Naive thymus-derived CD4-positive, alpha-beta T cell (primary cell): ENCODE results near the gene RBM5. TPM values are rescaled to one million over a fixed set of nuclear protein-coding genes. Genes with fewer than 3 reads are reported as not detected.

Experiments used
- ATAC-seq: fragments of 150-1000 bp; cut with Tn5 transposase; 2 replicates; pipeline ENCODE4 v1.10.0; 2021; ENCODE audit warnings: mild to moderate bottlenecking, moderate library complexity
- CTCF ChIA-PET: fragments of 350-600 bp; sonication (Branson Sonifier 250); formaldehyde crosslinking; loops from one replicate; lab custom pipeline; 2021; ENCODE audit warnings: antibody characterized with exemption; lab: Charles Lee
- POLR2A ChIA-PET: fragments of 350-600 bp; sonication (Branson Sonifier 250); formaldehyde crosslinking; loops from one replicate; lab custom pipeline; 2021; ENCODE audit warnings: antibody characterized with exemption, inconsistent platforms; lab: Charles Lee
- DNase-seq, 9 donors: peaks; one replicate each; pipeline versions ENCODE4 v3.0.0 to v3.0.0-alpha.2; 2020 to 2022; ENCODE audit warnings: mixed read lengths in 1 of 9
- H3K27ac ChIP-seq: one replicate; pipeline ENCODE4 v1.7.0; 2013; ENCODE audit warnings: mild to moderate bottlenecking, low read depth, low read length, moderate library complexity
- H3K27me3 ChIP-seq, 2 donors: one replicate each; pipeline ENCODE4 v1.7.0; 2013; ENCODE audit warnings: low read length in 2 of 2, mild to moderate bottlenecking in 2 of 2, moderate library complexity in 2 of 2; ENCODE audit not compliant: control insufficient read depth in 2 of 2, insufficient read depth in 2 of 2
- H3K36me3 ChIP-seq, 3 experiments: 1 replicate in 2 of 3; 2 replicates in 1 of 3; pipeline ENCODE4 v1.7.0; 2013; ENCODE audit warnings: low read length in 3 of 3, mild to moderate bottlenecking in 3 of 3, moderate library complexity in 1 of 3; ENCODE audit not compliant: insufficient read depth in 3 of 3, control insufficient read depth in 2 of 3
- H3K4me1 ChIP-seq, 2 donors: one replicate each; pipeline ENCODE4 v1.7.0; 2013; ENCODE audit warnings: low read length in 2 of 2, mild to moderate bottlenecking in 2 of 2, moderate library complexity in 1 of 2; ENCODE audit not compliant: control insufficient read depth in 2 of 2, insufficient read depth in 2 of 2
- H3K4me3 ChIP-seq: 2 replicates; pipeline ENCODE4 v1.7.0; 2013; ENCODE audit warnings: mild to moderate bottlenecking, low read length
- H3K9me3 ChIP-seq, 3 experiments: 1 replicate in 2 of 3; 2 replicates in 1 of 3; pipeline ENCODE4 v1.7.0; 2013; ENCODE audit warnings: low read length in 3 of 3; ENCODE audit not compliant: control insufficient read depth in 2 of 3
- H3K27ac Mint-ChIP-seq, 9 donors: one replicate each; pipeline ENCODE4 v1.8.0; 2020 to 2022; ENCODE audit warnings: mixed read lengths in 9 of 9, mild to moderate bottlenecking in 8 of 9, moderate library complexity in 5 of 9, inconsistent platforms in 2 of 9
- H3K27me3 Mint-ChIP-seq, 5 donors: one replicate each; pipeline ENCODE4 v1.8.0; 2021 to 2022; ENCODE audit warnings: mixed read lengths in 5 of 5, mild to moderate bottlenecking in 1 of 5
- H3K36me3 Mint-ChIP-seq, 5 donors: one replicate each; pipeline ENCODE4 v1.8.0; 2020 to 2022; ENCODE audit warnings: mixed read lengths in 5 of 5, mild to moderate bottlenecking in 3 of 5, inconsistent platforms in 1 of 5
- H3K4me1 Mint-ChIP-seq, 7 donors: one replicate each; pipeline ENCODE4 v1.8.0; 2020 to 2022; ENCODE audit warnings: mixed read lengths in 7 of 7, mild to moderate bottlenecking in 3 of 7, inconsistent platforms in 1 of 7
- H3K4me3 Mint-ChIP-seq, 10 donors: one replicate each; pipeline ENCODE4 v1.8.0; 2020 to 2022; ENCODE audit warnings: mild to moderate bottlenecking in 10 of 10, mixed read lengths in 10 of 10, moderate library complexity in 6 of 10, inconsistent platforms in 2 of 10
- H3K9me3 Mint-ChIP-seq, 11 donors: one replicate each; pipeline ENCODE4 v1.8.0; 2020 to 2022; ENCODE audit warnings: mixed read lengths in 11 of 11, mild to moderate bottlenecking in 4 of 11, inconsistent platforms in 1 of 11, moderate library complexity in 1 of 11
- intact Hi-C, 2 donors: fragments of 100-400 bp; cut with micrococcal nuclease; formaldehyde crosslinking; loops; one replicate each; pipeline ENCODE4 v1.15.1; 2023
- polyA plus RNA-seq, 2 donors: library from polyadenylated mRNA; unstranded; fragments of 300-500 nt; fragmentation: Illumina TruSeq; gene quantifications; one replicate each; pipeline ENCODE4 v1.2.3, GENCODE V29; 2021
- total RNA-seq, 6 experiments: library from RNA in 5 of 6; stranded (reverse) in 5 of 6; gene quantifications; 1 replicate in 5 of 6; 2 replicates in 1 of 6; pipeline ENCODE4 v1.2.3 and lab custom pipeline; 2021 to 2026

The RBM5 gene
- total and polyA plus RNA-seq, 7 experiments from 2014 or later: 45.6 to 420 (median 320) TPM

- Histone ChIP-seq H3K9me3 (no peaks in the 10 kb centered on the region), H3K27me3 (no peaks in the 10 kb centered on the region), H3K27ac (no peak overlapping the region), H3K4me1 (no peaks in the 10 kb centered on the region), H3K36me3 (peaks cover 38 to 95% (median 70%) of the 10 kb centered on the region in 3 experiments), H3K4me3 (no peak overlapping the region)
- no peak for DNase-seq
- POLR2A ChIA-PET: interaction anchor here (0.7 to 3.4 kb wide), 4 partner anchors 10 to 1417 kb away, joined by 3 to 17 read pairs (median 4); no protein-coding TSS in a partner anchor
- CTCF ChIA-PET: interaction anchor here (0.6 kb wide), 1 partner anchor 164 kb away, joined by 6 read pairs; no protein-coding TSS in a partner anchor
- Mint-ChIP-seq H3K27ac (no peak overlapping the region), H3K4me1 (peaks cover 1 to 19% (median 15%) of the 10 kb centered on the region in 7 donors), H3K4me3 (no peak overlapping the region), H3K27me3 (no peaks in the 10 kb centered on the region), H3K36me3 (peaks cover 9 to 55% (median 26%) of the 10 kb centered on the region in 5 donors), H3K9me3 (no peaks in the 10 kb centered on the region)
- no peak for ATAC-seq
- intact Hi-C loops: no loop called here
Measured at GRCh38 chr3:50100386-50100785, 11.7 kb downstream of the RBM5 start.

- H3K36me3 Mint-ChIP-seq: peaks cover 4 to 49% (median 21%) of the 10 kb centered on the region in 5 donors
- peaks cover 41 to 95% (median 66%) of the 10 kb centered on the region in 3 experiments for H3K36me3 ChIP-seq
- no peaks in the 10 kb centered on the region for H3K27me3 ChIP-seq
- H3K4me3 Mint-ChIP-seq: no peak overlapping the region
- H3K27ac Mint-ChIP-seq: peak overlapping the region in 1 of 9 donors; percentile 19
- POLR2A ChIA-PET: interaction anchor here (0.7 to 3.4 kb wide), 2 partner anchors 11 to 1418 kb away, joined by 3 to 17 read pairs; no protein-coding TSS in a partner anchor
- H3K27me3 Mint-ChIP-seq: no peaks in the 10 kb centered on the region
- H3K9me3 Mint-ChIP-seq: no peaks in the 10 kb centered on the region
- CTCF ChIA-PET: interaction anchor here (1.1 kb wide), 1 partner anchor 20 kb away, joined by 3 read pairs; no protein-coding TSS in a partner anchor
- peaks cover 1 to 13% (median 9%) of the 10 kb centered on the region in 7 donors for H3K4me1 Mint-ChIP-seq
- H3K27ac ChIP-seq: no peak overlapping the region
- intact Hi-C loops: no loop called here
- H3K9me3 ChIP-seq: no peaks in the 10 kb centered on the region
- DNase-seq (no peak), ATAC-seq (no peak)
- H3K4me1 ChIP-seq: no peaks in the 10 kb centered on the region
- H3K4me3 ChIP-seq: no peak overlapping the region
Measured at GRCh38 chr3:50100956-50101845, 12.5 kb downstream of the RBM5 start.

- no peaks in the 10 kb centered on the region for H3K27me3 ChIP-seq
- H3K4me3 ChIP-seq: no peak overlapping the region
- Mint-ChIP-seq H3K9me3 (no peaks in the 10 kb centered on the region), H3K4me1 (peaks cover 0 to 12% (median 4%) of the 10 kb centered on the region in 7 donors), H3K27ac (peak overlapping the region in 3 of 9 donors; percentile 19 to 49 (median 43)), H3K4me3 (no peak overlapping the region), H3K27me3 (no peaks in the 10 kb centered on the region), H3K36me3 (peaks cover 13 to 53% (median 26%) of the 10 kb centered on the region in 5 donors)
- H3K9me3 ChIP-seq: no peaks in the 10 kb centered on the region
- H3K27ac ChIP-seq: no peak overlapping the region
- no peaks in the 10 kb centered on the region for H3K4me1 ChIP-seq
- no peak for ATAC-seq
- POLR2A ChIA-PET: interaction anchor here (0.8 kb wide), 2 partner anchors 18 to 555 kb away, joined by 3 read pairs; no protein-coding TSS in a partner anchor
- intact Hi-C loops: no loop called here
- CTCF ChIA-PET: interaction anchor here (1.1 kb wide), 1 partner anchor 18 kb away, joined by 3 read pairs; no protein-coding TSS in a partner anchor
- DNase-seq: no peak
- H3K36me3 ChIP-seq: peaks cover 49 to 95% (median 69%) of the 10 kb centered on the region in 3 experiments
Measured at GRCh38 chr3:50102558-50102957, 13.8 kb downstream of the RBM5 start.

DNA sequence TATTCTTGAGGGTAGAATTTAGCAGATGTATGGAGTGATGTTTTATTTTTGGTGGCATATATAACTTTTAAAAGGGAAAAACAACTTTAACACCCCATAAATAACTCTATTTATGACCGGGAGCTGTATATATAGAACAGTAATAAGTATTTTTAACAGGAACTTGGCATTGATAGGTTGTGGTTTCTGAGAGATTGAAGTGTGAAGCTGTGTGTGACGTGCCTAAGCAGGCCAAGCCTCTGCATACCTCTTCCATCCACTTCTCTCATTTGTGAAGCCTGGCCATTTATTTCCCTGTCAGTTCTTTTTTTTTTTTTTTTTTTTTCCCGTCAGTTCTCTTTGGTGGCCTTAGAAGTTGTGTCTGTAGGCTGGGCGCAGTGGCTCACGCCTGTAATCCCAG, 23.0 kb downstream of the RBM5 start:
- H3K27ac ChIP-seq: no peak overlapping the region
- H3K4me1 Mint-ChIP-seq: peaks cover 0 to 10% (median 0%) of the 10 kb centered on the region in 7 donors
- no peak for DNase-seq
- no peak overlapping the region for H3K4me3 Mint-ChIP-seq
- no peaks in the 10 kb centered on the region for H3K9me3 Mint-ChIP-seq
- H3K36me3 ChIP-seq: peaks cover 77 to 98% (median 82%) of the 10 kb centered on the region in 3 experiments
- POLR2A ChIA-PET: interaction anchor here (0.7 kb wide), 1 partner anchor 98 kb away, joined by 5 read pairs; no protein-coding TSS in a partner anchor
- no peaks in the 10 kb centered on the region for H3K9me3 ChIP-seq
- H3K4me1 ChIP-seq: no peaks in the 10 kb centered on the region
- no peaks in the 10 kb centered on the region for H3K27me3 Mint-ChIP-seq
- H3K27ac Mint-ChIP-seq: peak overlapping the region in 1 of 9 donors; percentile 56
- intact Hi-C loops: no loop called here
- ATAC-seq: peak; percentile 59
- CTCF ChIA-PET: no interaction called here
- H3K4me3 ChIP-seq: no peak overlapping the region
- H3K27me3 ChIP-seq: no peaks in the 10 kb centered on the region
- peaks cover 17 to 75% (median 50%) of the 10 kb centered on the region in 5 donors for H3K36me3 Mint-ChIP-seq

DNA sequence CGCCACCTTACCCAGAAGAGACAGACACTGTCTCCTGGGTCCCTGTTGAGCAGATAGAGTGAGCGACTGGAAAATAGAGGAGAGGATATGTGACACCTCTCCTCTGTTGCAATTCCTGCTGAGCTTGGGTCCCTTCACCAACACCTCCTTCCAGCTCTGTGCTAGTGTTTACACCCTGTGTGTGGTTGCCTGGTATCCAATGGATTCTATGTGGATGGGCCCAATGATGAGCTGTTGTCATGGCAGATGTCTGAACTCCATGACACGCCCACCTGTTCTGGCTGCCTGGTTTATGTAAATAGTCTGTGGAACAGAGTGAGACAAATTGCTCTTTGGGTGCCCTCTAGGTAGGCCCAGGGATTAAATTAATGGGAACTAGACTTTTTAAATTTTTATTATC, 23.7 kb downstream of the RBM5 start:
- no peak for ATAC-seq
- no peaks in the 10 kb centered on the region for H3K9me3 Mint-ChIP-seq
- CTCF ChIA-PET: interaction anchor here (0.6 kb wide), 1 partner anchor 66 kb away, joined by 3 read pairs; no protein-coding TSS in a partner anchor
- intact Hi-C loops: no loop called here
- DNase-seq: no peak
- no peaks in the 10 kb centered on the region for H3K27me3 ChIP-seq
- peak overlapping the region in 2 of 9 donors; percentile 21 to 58 for H3K27ac Mint-ChIP-seq
- H3K9me3 ChIP-seq: no peaks in the 10 kb centered on the region
- H3K27ac ChIP-seq: no peak overlapping the region
- H3K27me3 Mint-ChIP-seq: no peaks in the 10 kb centered on the region
- peaks cover 75 to 98% (median 82%) of the 10 kb centered on the region in 3 experiments for H3K36me3 ChIP-seq
- H3K4me3 ChIP-seq: no peak overlapping the region
- POLR2A ChIA-PET: interaction anchor here (0.7 kb wide), 1 partner anchor 97 kb away, joined by 5 read pairs; no protein-coding TSS in a partner anchor
- H3K4me1 ChIP-seq: no peaks in the 10 kb centered on the region
- H3K4me3 Mint-ChIP-seq: no peak overlapping the region
- H3K4me1 Mint-ChIP-seq: peaks cover 0 to 8% (median 0%) of the 10 kb centered on the region in 7 donors
- H3K36me3 Mint-ChIP-seq: peaks cover 11 to 74% (median 47%) of the 10 kb centered on the region in 5 donors

DNA sequence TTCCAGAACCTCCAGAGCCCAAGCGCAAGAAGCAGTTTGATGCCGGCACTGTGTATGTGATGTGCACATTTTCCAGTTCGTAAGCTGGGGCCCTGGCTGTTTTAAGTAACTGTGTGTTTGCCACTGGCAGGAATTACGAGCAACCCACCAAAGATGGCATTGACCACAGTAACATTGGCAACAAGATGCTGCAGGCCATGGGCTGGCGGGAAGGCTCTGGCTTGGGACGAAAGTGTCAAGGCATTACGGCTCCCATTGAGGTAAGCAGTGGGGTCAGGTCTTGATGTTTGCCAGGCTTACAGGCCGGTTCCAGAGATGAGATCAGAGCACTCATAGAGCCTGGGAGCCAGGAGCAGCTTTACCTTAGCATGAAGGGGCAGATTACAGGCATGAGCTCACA, 28.4 kb downstream of the RBM5 start:
- Histone ChIP-seq H3K4me1 (no peaks in the 10 kb centered on the region), H3K9me3 (no peaks in the 10 kb centered on the region), H3K27ac (no peak overlapping the region), H3K27me3 (no peaks in the 10 kb centered on the region), H3K4me3 (no peak overlapping the region), H3K36me3 (peaks cover 49 to 89% (median 56%) of the 10 kb centered on the region in 3 experiments)
- Mint-ChIP-seq H3K4me1 (peaks cover 0 to 9% (median 0%) of the 10 kb centered on the region in 7 donors), H3K27me3 (no peaks in the 10 kb centered on the region), H3K4me3 (no peak overlapping the region), H3K27ac (no peak overlapping the region), H3K36me3 (peaks cover 11 to 51% (median 34%) of the 10 kb centered on the region in 5 donors), H3K9me3 (no peaks in the 10 kb centered on the region)
- ATAC-seq (no peak), DNase-seq (no peak)
- ChIA-PET CTCF (interaction anchor here (0.7 kb wide), 1 partner anchor 97 kb away, joined by 3 read pairs; no protein-coding TSS in a partner anchor), POLR2A (no interaction called here)
- intact Hi-C loops: no loop called here
